Measurements from ENCODE around the gene NRBP1.

NRBP1 gene

DNA sequence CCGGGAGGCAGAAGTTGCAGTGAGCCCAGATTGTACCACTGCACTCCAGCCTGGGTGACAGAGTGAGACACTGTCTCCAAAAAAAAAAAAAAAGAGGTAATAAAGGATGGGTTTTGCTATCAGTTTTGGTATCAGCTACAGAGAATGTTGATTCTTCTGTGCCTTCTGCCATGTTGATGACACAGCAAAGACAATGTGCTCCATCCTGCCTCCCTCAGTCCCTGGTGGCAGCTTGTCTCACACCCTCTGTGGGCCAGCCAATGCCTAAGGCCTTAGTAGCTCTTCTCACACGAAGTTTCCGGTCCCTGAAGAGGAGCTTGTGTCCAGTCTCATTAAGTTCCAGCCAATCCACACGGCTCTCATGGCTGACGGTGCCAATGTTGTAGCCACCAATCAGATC is 43.5 kb downstream of the NRBP1 start:
- no peak overlapping the region for H3K27ac ChIP-seq (ENCODE audit: low read depth, low read length, poor library complexity, severe bottlenecking)
- no peaks in the 10 kb centered on the region for H3K9me2 ChIP-seq (ENCODE audit: low read depth, low read length)
- H3K79me2 ChIP-seq (ENCODE audit: insufficient read depth, low read length) = no peaks in the 10 kb centered on the region
- no peaks in the 10 kb centered on the region for H3K4me1 ChIP-seq (ENCODE audit: insufficient read depth, low read length, severe bottlenecking)
- no peak overlapping the region for H2AFZ ChIP-seq (ENCODE audit: low read length)
- H3K9ac ChIP-seq (ENCODE audit: low read length) = no peak overlapping the region
- H3K4me2 ChIP-seq (ENCODE audit: low read length) = no peak overlapping the region
- peaks cover 7% of the 10 kb centered on the region; the same call in 1 of the 2 replicates for H3K36me3 ChIP-seq (ENCODE audit: insufficient read depth, low read length)
- no peaks in the 10 kb centered on the region for H3K9me3 ChIP-seq (ENCODE audit: low read length)
- no peaks in the 10 kb centered on the region for H3K27me3 ChIP-seq (ENCODE audit: insufficient read depth, low read length)
- TF ChIP-seq EZH2 (IDR thresholded peaks at IDR 0.05; ENCODE audit: borderline replicate concordance, low read length) = no peak
- TF ChIP-seq, protein P1, sequence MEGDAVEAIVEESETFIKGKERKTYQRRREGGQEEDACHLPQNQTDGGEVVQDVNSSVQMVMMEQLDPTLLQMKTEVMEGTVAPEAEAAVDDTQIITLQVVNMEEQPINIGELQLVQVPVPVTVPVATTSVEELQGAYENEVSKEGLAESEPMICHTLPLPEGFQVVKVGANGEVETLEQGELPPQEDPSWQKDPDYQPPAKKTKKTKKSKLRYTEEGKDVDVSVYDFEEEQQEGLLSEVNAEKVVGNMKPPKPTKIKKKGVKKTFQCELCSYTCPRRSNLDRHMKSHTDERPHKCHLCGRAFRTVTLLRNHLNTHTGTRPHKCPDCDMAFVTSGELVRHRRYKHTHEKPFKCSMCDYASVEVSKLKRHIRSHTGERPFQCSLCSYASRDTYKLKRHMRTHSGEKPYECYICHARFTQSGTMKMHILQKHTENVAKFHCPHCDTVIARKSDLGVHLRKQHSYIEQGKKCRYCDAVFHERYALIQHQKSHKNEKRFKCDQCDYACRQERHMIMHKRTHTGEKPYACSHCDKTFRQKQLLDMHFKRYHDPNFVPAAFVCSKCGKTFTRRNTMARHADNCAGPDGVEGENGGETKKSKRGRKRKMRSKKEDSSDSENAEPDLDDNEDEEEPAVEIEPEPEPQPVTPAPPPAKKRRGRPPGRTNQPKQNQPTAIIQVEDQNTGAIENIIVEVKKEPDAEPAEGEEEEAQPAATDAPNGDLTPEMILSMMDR (IDR thresholded peaks at IDR 0.05; ENCODE audit: low read length) = no peak
- no peak overlapping the region for H3K4me3 ChIP-seq (ENCODE audit: low read depth, low read length, poor library complexity, severe bottlenecking)
- H4K20me1 ChIP-seq (ENCODE audit: insufficient read depth, low read length) = no peaks in the 10 kb centered on the region
- H3F3A ChIP-seq (ENCODE audit: insufficient read depth, low read length) = no peaks in the 10 kb centered on the region

DNA sequence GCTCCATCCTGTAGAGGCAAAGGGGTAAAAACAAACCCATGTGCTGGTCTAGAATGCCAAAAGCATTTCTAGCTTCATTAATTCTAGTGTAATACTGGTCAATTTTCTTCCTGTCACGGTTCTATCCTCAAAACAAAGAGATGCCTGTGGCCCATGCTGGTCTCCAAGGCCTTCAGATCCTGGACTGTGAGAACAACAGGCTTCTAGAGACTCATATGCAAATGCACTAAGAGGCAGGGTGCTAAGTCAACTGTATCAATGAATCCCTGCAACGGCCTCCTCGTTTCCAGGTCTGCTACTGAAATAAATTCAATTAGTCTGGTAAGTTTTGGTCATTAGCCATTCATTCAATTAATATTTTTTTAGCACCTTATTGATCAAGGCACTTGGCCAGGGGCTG is 57.1 kb downstream of the NRBP1 start:
- Histone ChIP-seq H3K4me1 (ENCODE audit: insufficient read depth, low read length, severe bottlenecking) (peaks cover 27% of the 10 kb centered on the region), H3K9ac (ENCODE audit: low read length) (no peak overlapping the region), H3K9me2 (ENCODE audit: low read depth, low read length) (no peaks in the 10 kb centered on the region), H3K27ac (ENCODE audit: low read depth, low read length, poor library complexity, severe bottlenecking) (no peak overlapping the region), H2AFZ (ENCODE audit: low read length) (no peak overlapping the region), H3K36me3 (ENCODE audit: insufficient read depth, low read length) (no peaks in the 10 kb centered on the region), H3K4me3 (ENCODE audit: low read depth, low read length, poor library complexity, severe bottlenecking) (no peak overlapping the region), H3F3A (ENCODE audit: insufficient read depth, low read length) (no peaks in the 10 kb centered on the region), H4K20me1 (ENCODE audit: insufficient read depth, low read length) (no peaks in the 10 kb centered on the region), H3K4me2 (ENCODE audit: low read length) (no peak overlapping the region; the same call in 1 of the 2 replicates), H3K79me2 (ENCODE audit: insufficient read depth, low read length) (no peaks in the 10 kb centered on the region), H3K9me3 (ENCODE audit: low read length) (no peaks in the 10 kb centered on the region), H3K27me3 (ENCODE audit: insufficient read depth, low read length) (no peaks in the 10 kb centered on the region)
- TF ChIP-seq EZH2 (IDR thresholded peaks at IDR 0.05; ENCODE audit: borderline replicate concordance, low read length) = no peak
- TF ChIP-seq, protein P1 (IDR thresholded peaks at IDR 0.05; ENCODE audit: low read length) = no peak

DNA sequence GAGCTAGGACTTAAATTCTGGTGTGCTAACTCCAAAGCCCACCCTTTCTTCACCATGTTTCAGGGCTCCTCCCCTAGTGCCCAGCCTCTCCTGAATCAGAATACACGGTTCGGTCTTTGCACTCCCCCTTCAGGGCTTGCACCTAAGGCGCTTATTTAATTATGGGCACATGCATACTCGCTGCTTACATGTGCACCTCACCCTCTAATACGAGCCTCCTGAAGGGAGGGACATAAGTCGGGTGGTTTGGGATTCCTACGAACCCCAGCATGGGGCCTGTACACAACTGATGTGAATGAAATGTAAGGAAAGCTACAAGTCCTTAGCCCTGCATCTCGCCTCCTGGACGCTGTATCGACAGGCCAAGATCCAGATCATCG is 60.7 kb downstream of the NRBP1 start:
- Histone ChIP-seq H3K9ac (ENCODE audit: low read length) (peak overlapping the region; percentile 47; the same call in 1 of the 2 replicates), H3K79me2 (ENCODE audit: insufficient read depth, low read length) (no peaks in the 10 kb centered on the region), H3K27ac (ENCODE audit: low read depth, low read length, poor library complexity, severe bottlenecking) (no peak overlapping the region), H3K4me3 (ENCODE audit: low read depth, low read length, poor library complexity, severe bottlenecking) (peak overlapping the region; percentile 63), H2AFZ (ENCODE audit: low read length) (no peak overlapping the region), H3K9me3 (ENCODE audit: low read length) (no peaks in the 10 kb centered on the region), H3K36me3 (ENCODE audit: insufficient read depth, low read length) (no peaks in the 10 kb centered on the region), H3K4me2 (ENCODE audit: low read length) (peak overlapping the region; percentile 81), H3F3A (ENCODE audit: insufficient read depth, low read length) (no peaks in the 10 kb centered on the region), H3K4me1 (ENCODE audit: insufficient read depth, low read length, severe bottlenecking) (peaks cover 27% of the 10 kb centered on the region), H3K9me2 (ENCODE audit: low read depth, low read length) (no peaks in the 10 kb centered on the region), H3K27me3 (ENCODE audit: insufficient read depth, low read length) (no peaks in the 10 kb centered on the region), H4K20me1 (ENCODE audit: insufficient read depth, low read length) (no peaks in the 10 kb centered on the region)
- no peak for TF ChIP-seq EZH2 (IDR thresholded peaks at IDR 0.05; ENCODE audit: borderline replicate concordance, low read length)
- TF ChIP-seq, protein P1 (IDR thresholded peaks at IDR 0.05; ENCODE audit: low read length) = peak; percentile 47; the same call in 1 of the 2 replicates

Measured in OCI-LY1 (cell line).